GM19397 (cell line): ENCODE data around the gene SPN.
"Not testable (repeated sequence)": the region's sequence is repeated elsewhere in the genome, so short reads cannot be mapped to it uniquely, and the experiment has no call there.

Experiments used
- ATAC-seq: cut with Tn5 transposase; IDR thresholded peaks from one replicate; pipeline ENCODE4 v1.9.1; 2021; ENCODE audit warnings: mild to moderate bottlenecking, moderate library complexity; ENCODE audit not compliant: unreplicated experiment

The SPN gene

GRCh38 chr16:29675811-29676643 lies 13.0 kb downstream of the SPN start:
- no peak for ATAC-seq

- ATAC-seq: no peak
Observed at GRCh38 chr16:29676989-29677785, 14.1 kb downstream of the SPN start.

- ATAC-seq: no peak
Observed at GRCh38 chr16:29678691-29679267, 15.7 kb downstream of the SPN start, which contains the start of gene QPRT. TSS of gene QPRT (plus strand) at chr16:29679180. CDS start at chr16:29679198, 18 bp downstream.

GRCh38 chr16:29680180-29680598 lies 17.1 kb downstream of the SPN start:
- ATAC-seq: no peak

- ATAC-seq: no peak
Observed at GRCh38 chr16:29683543-29684090, 20.6 kb downstream of the SPN start.

GRCh38 chr16:29684679-29685078 lies 21.6 kb downstream of the SPN start:
- no peak for ATAC-seq

GRCh38 chr16:29686740-29687332 lies 23.8 kb downstream of the SPN start:
- ATAC-seq: no peak

GRCh38 chr16:29687755-29688154 lies 24.7 kb downstream of the SPN start:
- no peak for ATAC-seq

- ATAC-seq: no peak
Observed at GRCh38 chr16:29688172-29688571, 25.1 kb downstream of the SPN start.

GRCh38 chr16:29689490-29690351 lies 26.7 kb downstream of the SPN start:
- not testable (repeated sequence) for ATAC-seq

GRCh38 chr16:29692606-29693005 lies 29.6 kb downstream of the SPN start:
- not testable (repeated sequence) for ATAC-seq

GRCh38 chr16:29694384-29695195 lies 31.5 kb downstream of the SPN start:
- ATAC-seq: no peak

- ATAC-seq: not testable (repeated sequence)
Observed at GRCh38 chr16:29695675-29696074, 32.6 kb downstream of the SPN start.

GRCh38 chr16:29696881-29697331 lies 33.9 kb downstream of the SPN start:
- no peak for ATAC-seq

GRCh38 chr16:29697391-29697790 lies 34.3 kb downstream of the SPN start:
- ATAC-seq: no peak

GRCh38 chr16:29698042-29698441 lies 35.0 kb downstream of the SPN start:
- no peak for ATAC-seq

- no peak for ATAC-seq
Observed at GRCh38 chr16:29698484-29699323, 35.7 kb downstream of the SPN start.
